GM19452 (cell line): ENCODE results near the gene BCAS4.
A peak's percentile ranks its signal among the peaks of the same experiment; 100 is the strongest.

Experiments used
- ATAC-seq: cut with Tn5 transposase; IDR thresholded peaks from one replicate; pipeline ENCODE4 v1.9.1; 2021; ENCODE audit not compliant: unreplicated experiment

The BCAS4 gene

DNA sequence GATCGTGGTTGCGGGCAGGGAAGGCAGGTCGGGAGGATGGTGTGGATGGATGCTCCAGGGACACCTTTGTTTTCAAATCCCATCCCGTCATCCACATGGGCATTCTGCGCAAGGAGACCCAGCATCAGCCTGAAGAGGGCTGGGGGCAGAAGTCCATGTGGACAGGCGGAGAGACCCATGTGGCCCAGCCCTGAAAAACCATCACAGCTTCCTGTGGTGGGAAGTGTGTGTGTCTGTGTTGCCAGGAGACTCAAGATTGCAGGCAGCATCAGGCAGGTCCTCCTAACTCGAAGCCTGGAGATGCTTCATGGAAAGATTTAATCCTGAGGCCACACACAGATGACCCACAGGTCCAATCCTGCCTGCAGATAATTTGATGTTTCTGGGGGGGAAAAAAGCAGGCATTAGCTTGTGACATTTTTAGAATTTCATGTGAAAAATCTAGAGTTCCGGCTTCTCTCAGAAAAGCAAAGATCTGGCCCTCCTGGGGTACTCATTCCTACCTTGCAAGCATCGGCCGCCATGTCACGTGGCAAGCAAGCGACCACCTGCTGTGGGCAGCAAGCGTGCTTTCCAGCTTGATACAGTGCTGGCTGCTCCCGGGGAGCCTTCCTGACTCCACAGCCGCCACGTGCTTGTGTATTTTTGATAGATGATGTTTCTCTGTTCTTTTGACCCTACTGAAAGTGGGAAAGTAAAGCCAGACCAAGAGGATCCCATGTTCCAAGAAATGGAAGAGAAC lies 25.8 kb downstream of the BCAS4 start:
- ATAC-seq: no peak

- no peak for ATAC-seq
Observed at GRCh38 chr20:50821257-50821921, 26.5 kb downstream of the BCAS4 start.

GRCh38 chr20:50821994-50822393 lies 27.1 kb downstream of the BCAS4 start:
- ATAC-seq: no peak

DNA sequence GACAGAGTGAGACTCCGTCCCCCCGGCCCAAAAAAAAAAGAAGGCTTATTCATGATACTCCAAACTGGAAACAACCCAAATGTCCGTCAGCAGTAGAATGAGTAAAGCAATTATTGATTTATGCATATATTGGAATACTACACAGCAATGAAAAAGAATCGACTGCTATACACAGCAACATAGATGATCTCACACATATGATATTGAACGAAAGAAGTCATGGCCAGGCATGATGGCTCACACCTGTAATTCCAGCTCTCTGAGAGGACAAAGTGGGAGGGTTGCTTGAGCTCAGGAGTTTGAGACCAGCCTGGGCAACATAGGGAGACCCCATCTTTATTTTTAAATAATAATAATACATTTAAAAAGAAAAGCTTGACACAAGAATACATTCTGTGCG lies 28.5 kb downstream of the BCAS4 start:
- no peak for ATAC-seq

DNA sequence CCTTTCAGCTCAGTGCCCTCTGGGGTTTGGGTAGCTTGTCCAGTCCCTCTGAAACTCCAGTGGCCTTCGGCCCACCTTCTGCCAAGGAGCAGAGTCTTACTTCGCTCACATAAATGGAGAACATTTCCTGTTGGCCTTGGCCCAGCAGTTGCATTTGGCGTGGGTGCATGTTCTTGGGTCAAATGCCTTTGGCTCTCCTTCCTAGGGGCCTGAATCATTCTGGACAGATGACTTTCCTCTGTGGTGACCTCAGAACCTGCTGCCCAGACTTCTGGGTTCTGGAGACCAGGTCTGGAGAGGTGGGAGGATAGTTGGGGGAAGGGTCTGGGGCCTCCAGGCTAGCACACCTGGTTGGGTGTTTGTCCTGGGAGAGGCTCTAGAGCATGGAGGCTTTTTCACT lies 29.3 kb downstream of the BCAS4 start:
- ATAC-seq: no peak

DNA sequence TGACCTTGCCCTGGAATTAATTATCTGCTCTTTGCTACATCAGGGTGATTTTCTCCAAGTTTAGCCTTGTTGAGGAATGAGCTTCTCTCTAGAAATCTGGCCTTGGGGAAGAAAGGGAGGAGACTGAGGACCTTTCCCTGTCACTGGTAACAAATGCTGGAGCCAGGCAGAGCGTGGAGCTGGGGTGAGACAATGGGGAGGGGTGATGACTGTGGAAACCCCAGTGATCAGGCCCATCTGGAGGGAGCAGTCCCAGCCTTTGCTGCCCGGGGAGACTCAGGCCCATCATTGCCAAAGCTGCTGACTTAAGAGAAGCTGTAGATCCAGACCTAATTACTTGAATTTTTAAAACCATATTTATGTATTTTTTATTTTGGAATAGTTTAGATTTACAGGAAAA lies 31.3 kb downstream of the BCAS4 start:
- ATAC-seq: no peak

DNA sequence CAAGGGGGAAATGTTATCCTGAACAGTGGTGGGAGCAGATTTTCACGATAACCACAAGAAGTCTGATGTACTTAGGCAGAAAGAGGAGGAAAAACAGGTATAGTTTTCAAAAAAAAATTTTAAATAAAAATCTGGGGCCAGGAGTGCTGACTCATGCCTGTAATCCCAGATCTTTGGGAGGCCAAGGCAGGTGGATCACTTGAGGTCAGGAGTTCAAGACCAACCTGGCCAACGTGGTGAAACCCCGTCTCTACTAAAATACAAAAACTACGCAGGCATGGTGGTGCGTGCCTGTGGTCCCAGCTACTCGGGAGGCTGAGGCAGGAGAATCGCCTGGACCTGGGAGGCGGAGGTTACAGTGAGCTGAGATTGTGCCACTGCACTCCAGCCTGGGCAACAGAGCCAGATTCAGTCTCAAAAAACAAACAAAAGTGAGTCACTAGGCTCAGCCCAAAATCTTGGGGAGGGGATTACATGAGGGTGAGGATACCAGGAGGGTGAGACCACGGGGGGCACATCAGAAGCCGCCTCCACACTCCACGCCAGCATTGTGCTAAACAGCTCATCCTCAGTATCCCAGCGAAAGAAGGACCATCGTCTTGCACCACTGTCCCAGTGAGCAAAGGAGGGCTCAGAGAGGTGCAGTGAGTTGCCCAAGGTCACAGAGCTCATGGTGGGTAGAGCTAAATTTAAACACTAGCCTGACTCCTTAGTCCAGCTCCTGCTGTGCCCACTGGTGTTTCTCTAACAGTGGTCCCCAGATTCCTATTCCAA lies 33.7 kb downstream of the BCAS4 start:
- no peak for ATAC-seq

DNA sequence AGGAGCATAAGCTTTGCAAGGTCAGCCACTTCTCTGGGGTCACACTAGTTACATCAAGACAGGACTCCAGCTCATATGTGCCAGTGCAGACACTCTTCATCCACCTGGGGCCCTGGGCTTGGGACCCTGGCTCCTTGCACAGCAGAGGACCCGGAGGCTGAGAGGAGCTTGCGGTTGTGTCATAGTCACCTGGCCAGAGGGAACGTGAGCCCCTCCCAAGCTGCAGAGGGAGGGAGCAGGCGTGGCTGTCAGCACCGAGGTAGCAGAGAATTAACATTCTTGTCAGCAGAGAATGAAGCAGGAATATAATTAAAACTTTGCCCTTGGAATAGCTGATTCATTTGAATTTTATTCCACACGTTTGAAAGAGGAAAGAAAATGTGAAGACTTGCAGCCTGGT lies 36.8 kb downstream of the BCAS4 start:
- no peak for ATAC-seq

DNA sequence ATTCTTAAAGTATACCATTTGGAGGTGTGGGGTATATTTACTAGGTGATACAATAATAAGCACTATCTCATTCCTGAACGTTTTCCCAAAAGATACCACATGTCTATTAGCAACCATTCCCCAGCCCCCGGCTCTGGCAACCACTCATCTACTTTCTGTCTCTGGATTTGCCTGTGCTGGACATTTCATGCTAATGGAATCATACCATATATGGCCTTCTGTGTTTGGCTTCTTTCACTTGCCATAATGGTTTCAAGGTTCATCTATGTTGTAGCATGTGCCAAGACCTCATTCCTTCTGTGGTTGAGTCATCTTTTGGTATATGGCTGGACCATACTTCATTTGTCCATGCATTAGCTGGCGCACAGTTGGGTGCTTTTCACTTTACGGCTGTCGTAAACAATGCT lies 39.7 kb downstream of the BCAS4 start:
- no peak for ATAC-seq

DNA sequence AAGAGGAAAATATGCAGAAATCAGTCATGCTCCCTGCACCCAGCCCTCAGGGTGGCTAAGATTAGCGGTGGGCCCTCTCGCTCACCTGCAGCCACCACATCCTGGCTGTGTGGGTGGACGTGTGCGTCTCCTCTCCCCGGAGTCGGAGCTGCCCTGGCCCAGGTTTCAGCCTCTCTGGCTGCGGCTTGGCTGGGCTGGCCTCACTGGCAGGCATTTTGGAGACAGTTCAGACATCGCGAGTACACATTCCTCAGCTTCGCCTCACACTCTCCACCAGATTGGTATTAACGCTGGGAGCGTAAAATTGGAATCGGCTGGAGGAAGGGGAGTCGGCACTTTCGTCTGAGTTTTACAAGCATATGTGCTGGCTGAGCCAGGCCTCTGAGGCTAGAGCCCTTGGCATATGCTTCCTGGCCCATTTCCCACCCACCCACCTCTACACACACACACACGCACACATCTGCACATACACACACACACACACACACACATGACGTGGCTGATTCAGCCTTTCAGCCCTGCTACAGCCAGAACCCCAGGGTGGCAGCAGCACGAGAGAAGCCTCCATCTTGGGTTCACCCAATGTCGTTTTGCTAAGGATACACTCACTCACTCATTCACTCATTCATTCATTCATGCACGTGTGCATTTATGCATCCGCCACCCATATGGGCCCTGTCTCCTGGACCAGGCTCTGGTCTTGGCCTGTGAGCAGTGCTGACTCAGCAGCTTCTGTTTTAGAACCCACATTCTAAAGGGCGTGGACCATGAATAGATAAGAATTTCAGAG lies 42.9 kb downstream of the BCAS4 start:
- ATAC-seq: peak; percentile 79

GRCh38 chr20:50838322-50838625 lies 43.4 kb downstream of the BCAS4 start:
- no peak for ATAC-seq

GRCh38 chr20:50838707-50839385 lies 44.0 kb downstream of the BCAS4 start:
- no peak for ATAC-seq

DNA sequence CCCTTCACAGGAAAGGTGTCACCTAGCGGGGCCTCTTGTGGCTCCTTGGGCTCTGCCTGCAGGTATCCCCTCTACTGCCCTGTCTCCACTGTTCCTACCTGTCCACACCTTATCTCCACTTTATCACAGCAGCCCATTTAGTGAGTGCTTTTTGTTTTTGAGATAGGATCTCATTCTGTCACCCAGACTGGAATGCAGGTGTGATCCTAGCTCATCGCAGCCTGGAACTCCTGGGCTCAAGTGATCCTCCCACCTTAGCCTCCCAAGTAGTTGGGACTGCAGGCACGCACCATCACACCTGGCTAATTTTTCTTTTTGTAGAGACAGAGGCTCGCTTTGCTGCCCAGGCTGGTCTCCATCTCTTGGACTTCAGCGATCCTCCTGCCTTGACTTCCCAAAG lies 48.0 kb downstream of the BCAS4 start:
- ATAC-seq: no peak

DNA sequence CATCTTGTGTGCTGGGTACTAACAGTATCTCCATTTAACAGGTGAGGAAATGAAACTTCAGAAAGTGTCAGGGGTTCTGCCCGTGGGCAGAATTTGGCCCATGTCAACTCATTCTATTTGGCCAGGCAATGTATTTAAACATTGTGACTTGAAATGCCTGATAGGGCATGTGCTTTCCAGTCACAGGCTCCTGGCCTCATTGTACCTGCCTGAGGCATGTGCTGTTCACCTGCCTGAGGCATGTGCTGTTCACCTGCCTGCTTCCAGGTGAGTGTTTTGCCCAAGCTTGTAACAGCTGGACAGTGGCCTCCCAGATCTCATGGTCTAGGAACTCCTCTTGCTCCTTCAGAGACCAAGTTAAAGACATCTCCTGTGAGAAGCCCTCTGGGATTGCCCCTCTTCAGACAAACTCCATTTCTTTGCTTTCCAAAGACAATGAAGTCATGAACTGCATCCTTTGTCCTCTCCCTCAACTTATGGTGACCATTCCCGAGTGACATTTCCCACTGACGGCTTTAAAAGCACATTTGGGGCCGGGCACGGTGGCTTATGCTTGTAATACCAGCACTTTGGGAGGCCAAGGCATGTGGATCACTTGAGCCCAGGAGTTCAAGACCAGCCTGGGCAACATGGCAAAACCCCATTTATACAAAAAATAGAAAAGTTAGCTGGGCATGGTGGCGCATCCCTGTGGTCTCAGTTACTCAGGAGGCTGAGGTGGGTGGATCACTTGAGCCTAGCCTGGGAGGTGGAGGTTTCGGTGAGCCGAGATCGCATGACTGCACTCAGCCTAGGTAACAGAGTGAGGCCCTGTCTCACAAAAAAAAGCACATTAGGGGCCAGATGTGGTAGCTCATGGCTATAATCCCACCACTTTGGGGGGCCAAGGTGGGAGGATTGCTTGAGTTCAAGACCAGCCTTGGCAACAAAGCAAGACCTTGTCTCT lies 48.7 kb downstream of the BCAS4 start:
- no peak for ATAC-seq

GRCh38 chr20:50844430-50845100 lies 49.7 kb downstream of the BCAS4 start:
- ATAC-seq: peak; percentile 90

- no peak for ATAC-seq
Observed at GRCh38 chr20:50845566-50846215, 50.8 kb downstream of the BCAS4 start.

DNA sequence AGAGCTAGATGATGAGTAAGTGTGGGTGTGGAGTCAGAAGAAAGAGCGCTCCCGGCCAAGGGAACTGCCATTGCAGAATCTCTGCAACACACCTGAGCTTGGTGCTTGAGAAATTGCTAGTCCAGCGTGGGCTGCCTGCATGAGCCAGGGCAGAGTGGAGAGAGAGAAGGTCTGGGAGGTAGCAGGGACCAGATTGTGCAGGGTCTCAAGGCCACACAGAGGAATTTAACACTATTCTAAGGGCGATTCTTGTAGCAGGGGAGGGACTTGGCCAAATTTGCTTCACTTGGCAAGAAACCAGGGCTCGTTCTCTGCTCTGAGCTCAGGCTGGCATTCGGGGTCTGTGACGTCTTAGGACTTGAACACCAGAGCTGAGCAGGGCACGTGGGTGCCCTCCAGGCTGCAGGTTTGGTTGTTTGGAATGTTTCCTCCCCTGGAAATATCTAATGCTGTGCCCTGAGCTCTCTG lies 53.5 kb downstream of the BCAS4 start:
- ATAC-seq: no peak

DNA sequence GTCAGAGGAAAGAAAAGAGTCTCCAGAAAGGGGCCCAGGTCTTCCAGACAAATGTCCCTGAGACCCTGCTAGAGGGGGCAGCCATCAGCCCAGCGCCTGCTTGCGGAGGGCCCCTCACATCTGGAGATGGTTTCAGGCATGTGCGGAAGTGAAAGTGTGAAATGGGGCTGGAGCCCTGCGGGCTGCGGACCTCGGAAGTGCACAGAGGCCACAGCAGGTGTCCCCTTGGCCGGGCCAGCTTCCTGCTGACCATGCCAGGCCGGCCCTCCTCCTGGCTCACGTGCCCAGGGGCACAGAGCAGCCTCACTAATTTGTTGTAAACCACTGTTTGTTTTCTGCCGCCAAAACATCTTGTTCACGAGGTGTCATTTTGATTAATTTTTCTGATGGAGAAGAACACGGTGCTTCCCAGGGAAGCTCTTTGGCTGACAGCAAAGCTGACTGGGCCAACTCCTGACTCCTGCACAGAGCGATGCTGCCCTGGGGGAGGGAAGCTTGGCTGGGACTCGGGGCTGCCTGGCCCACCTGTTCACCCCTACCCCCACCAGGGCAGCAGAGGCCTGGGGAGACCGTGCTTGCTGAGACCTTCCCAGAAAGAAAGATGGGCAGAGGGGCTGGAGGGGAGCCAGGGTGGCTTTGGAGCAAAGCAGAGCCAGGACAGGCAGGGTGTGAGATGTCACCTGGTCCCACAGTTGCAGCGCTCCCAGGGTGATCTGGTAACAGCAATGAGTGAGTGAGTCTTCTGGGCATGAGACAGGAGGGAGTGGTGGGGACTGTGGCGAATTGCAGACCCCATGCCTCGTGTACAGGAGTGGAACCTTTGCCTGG lies 54.2 kb downstream of the BCAS4 start:
- no peak for ATAC-seq
